Heart right ventricle (tissue), 16 donors: ENCODE results near the gene CDC42BPA. TPM values are rescaled to one million over a fixed set of nuclear protein-coding genes. Genes with fewer than 3 reads are reported as not detected.

Experiments used
- ATAC-seq, 8 donors: fragments of 200-7000 bp; cut with Tn5 transposase; one replicate each; pipeline ENCODE4 v1.9.1; 2020; ENCODE audit warnings: mild to moderate bottlenecking in 8 of 8, moderate library complexity in 8 of 8, moderate number of reproducible peaks in 1 of 8
- DNase-seq, 2 donors: peaks; one replicate each; pipeline ENCODE4 v3.0.0-alpha.2; 2020
- H3K27ac ChIP-seq, 10 donors: fragments of 200-600 bp; sonication (generic) in 2 of 10; one replicate each; pipeline versions ENCODE4 v1.5.0 to v1.8.0; 2020 to 2022; ENCODE audit warnings: mild to moderate bottlenecking in 3 of 10
- H3K27me3 ChIP-seq, 7 donors: fragments of 200-600 bp; one replicate each; pipeline ENCODE4 v1.8.0; 2021 to 2022; ENCODE audit warnings: mild to moderate bottlenecking in 2 of 7
- H3K36me3 ChIP-seq, 9 donors: fragments of 200-600 bp; sonication (generic) in 1 of 9; one replicate each; pipeline versions ENCODE4 v1.5.0 to v1.8.0; 2020 to 2022; ENCODE audit warnings: mild to moderate bottlenecking in 2 of 9
- H3K4me1 ChIP-seq, 9 donors: fragments of 200-600 bp; sonication (generic) in 1 of 9; one replicate each; pipeline versions ENCODE4 v1.5.0 to v1.8.0; 2020 to 2022; ENCODE audit warnings: mild to moderate bottlenecking in 4 of 9
- H3K4me3 ChIP-seq, 10 donors: fragments of 200-600 bp; sonication (generic) in 2 of 10; one replicate each; pipeline versions ENCODE4 v1.5.0 to v1.8.0; 2020 to 2022; ENCODE audit warnings: mild to moderate bottlenecking in 7 of 10, moderate library complexity in 2 of 10
- H3K9me3 ChIP-seq, 11 donors: fragments of 200-600 bp in 10 of 11; sonication (generic) in 2 of 11; one replicate each; pipeline versions ENCODE4 v1.5.0 to v1.8.0; 2013 to 2022; ENCODE audit warnings: mild to moderate bottlenecking in 2 of 11, control low read depth in 1 of 11, moderate library complexity in 1 of 11
- CTCF ChIP-seq, 9 donors: fragments of 200-600 bp; sonication (generic) in 2 of 9; IDR thresholded peaks; one replicate each; pipeline versions ENCODE4 v1.5.0 to v1.8.0; 2021 to 2022; ENCODE audit warnings: antibody characterized with exemption in 9 of 9, mild to moderate bottlenecking in 5 of 9, moderate library complexity in 1 of 9
- WGBS, 2 donors: extraction: QIAGEN DNeasy Blood & Tissue Kit; methylation state at CpG; one replicate each; pipeline ENCODE4 v1.1.7; 2013; ENCODE audit warnings: inconsistent platforms in 1 of 2; 5-methylcytosine and 5-hydroxymethylcytosine counted together
- intact Hi-C, 10 donors: fragments of 100-400 bp; cut with DNase I; formaldehyde crosslinking; loops; one replicate each; pipeline versions ENCODE4 v1.11.1 to v1.14.2; 2022
- polyA plus RNA-seq, 2 donors: library from polyadenylated mRNA; stranded (reverse); fragments of 200-250 nt; gene quantifications; one replicate each; pipeline ENCODE4 v1.2.3, GENCODE V29; 2013
- total RNA-seq, 10 donors: library from RNA; stranded (reverse); fragmentation: NEBNext Ultra II Directional in 3 of 10; extraction: Animal tissue kit (Norgen Biotek cat#: 25700) in 3 of 10; gene quantifications; one replicate each; pipeline versions ENCODE4 v1.2.1 to v1.2.4, GENCODE V29; 2021 to 2023
- donor health status: Arrhythmogenic right ventricular cardiomyopathy.
- donor health status: ischemic (EF 13 %, LVEDD 7.1; RV severe dilation, severe dysfunction).
- donor health status: healthy with polysubstance abuse.
- donor health status: DM: no; HTN: yes; CAD: no.
- donor health status: DM: no; HTN: no; CAD: no.
- donor health status: ischemic (EF 25% LVEDD 6.9; RV normal size, moderate dysfunction).
- donor health status: ischemic (EF 25% LVEDD 5.7; RV mildly dilated, moderate dysfunction).
- donor health status: healthy.
- donor health status: DM: yes; HTN: yes; CAD: no.
- donor health status: Ischemic cardiomyopathy.
- donor health status: ischemic (EF 35%, LVEDD 5.7; RV mildly dilated, moderate dysfunction).
- donor health status: nonischemic (EF 11% LVEDD 7.7; RV severe dilation, severe dysfunction).
- donor health status: DM: yes; HTN: yes; CAD: no.
- donor health status: PGD.
- donor health status: ischemic (EF 29% LVEDD 5.4; RV normal size, mild dysfunction).
- donor health status: nonischemic (EF 23%, LVEDD 6.1; RV moderate dilation, normal function).

CDC42BPA gene
- total and polyA plus RNA-seq, 12 donors, result 8.6 to 39.5 (median 31.5) TPM

- H3K4me1 ChIP-seq, result peaks cover 0 to 33% (median 5%) of the 10 kb centered on the region in 9 donors
- H3K4me3 ChIP-seq, result no peak overlapping the region
- intact Hi-C loops, result no loop called here
- no peak for ATAC-seq
- no peaks in the 10 kb centered on the region for H3K9me3 ChIP-seq
- no peak for TF ChIP-seq CTCF (IDR thresholded peaks at IDR 0.05)
- no peak for DNase-seq
- no peaks in the 10 kb centered on the region for H3K27me3 ChIP-seq
- 90 to 92% methylated on average over 3 of the region's 3 CpGs for WGBS, 2 donors
- H3K27ac ChIP-seq, result no peak overlapping the region
- peaks cover 0 to 31% (median 7%) of the 10 kb centered on the region in 9 donors for H3K36me3 ChIP-seq
Measured at GRCh38 chr1:227156520-227156919, 161.8 kb downstream of the CDC42BPA start.

- Histone ChIP-seq H3K27ac (no peak overlapping the region), H3K27me3 (no peaks in the 10 kb centered on the region), H3K4me1 (peaks cover 0 to 33% (median 5%) of the 10 kb centered on the region in 9 donors), H3K9me3 (no peaks in the 10 kb centered on the region), H3K36me3 (peaks cover 0 to 31% (median 7%) of the 10 kb centered on the region in 9 donors), H3K4me3 (no peak overlapping the region)
- intact Hi-C loops, result no loop called here
- no peak for TF ChIP-seq CTCF (IDR thresholded peaks at IDR 0.05)
- WGBS, 2 donors, result 92 to 94% methylated on average over 4 of the region's 4 CpGs
- DNase-seq (no peak), ATAC-seq (no peak)
Measured at GRCh38 chr1:227155688-227156087, 162.6 kb downstream of the CDC42BPA start.

GRCh38 chr1:227155004-227155403, 163.3 kb downstream of the CDC42BPA start:
- peaks cover 0 to 24% (median 7%) of the 10 kb centered on the region in 9 donors for H3K36me3 ChIP-seq
- ATAC-seq, result no peak
- intact Hi-C loops, result no loop called here
- no peak for DNase-seq
- WGBS, 2 donors, result 84 to 88% methylated on average over 2 of the region's 2 CpGs
- no peak overlapping the region for H3K4me3 ChIP-seq
- no peaks in the 10 kb centered on the region for H3K9me3 ChIP-seq
- TF ChIP-seq CTCF (IDR thresholded peaks at IDR 0.05), result no peak
- peaks cover 0 to 33% (median 5%) of the 10 kb centered on the region in 9 donors for H3K4me1 ChIP-seq
- H3K27ac ChIP-seq, result no peak overlapping the region
- no peaks in the 10 kb centered on the region for H3K27me3 ChIP-seq

GRCh38 chr1:227152525-227152924, 165.8 kb downstream of the CDC42BPA start:
- intact Hi-C loops, result no loop called here
- 99% methylated on average over 2 of the region's 2 CpGs for WGBS, 2 donors
- TF ChIP-seq CTCF (IDR thresholded peaks at IDR 0.05), result no peak

More at GRCh38 chr1:227152525-227152924, 165.8 kb downstream of the CDC42BPA start:
- Histone ChIP-seq H3K4me1 (peaks cover 0 to 33% (median 5%) of the 10 kb centered on the region in 9 donors), H3K36me3 (peaks cover 0 to under 1% (median 0%) of the 10 kb centered on the region in 9 donors), H3K27ac (no peak overlapping the region), H3K4me3 (no peak overlapping the region), H3K9me3 (no peaks in the 10 kb centered on the region), H3K27me3 (no peaks in the 10 kb centered on the region)
- no peak for DNase-seq
- ATAC-seq, result no peak
